Stomach (tissue), 19 donors: ENCODE data around the gene KRTAP5-9. TPM values are rescaled to one million over a fixed set of nuclear protein-coding genes. Genes with fewer than 3 reads are reported as not detected.

Source experiments
- DNase-seq, 2 donors: peaks; one replicate each; pipeline versions ENCODE4 v3.0.0 to v3.0.0-alpha.2; 2013 to 2019
- H3K27ac ChIP-seq, 5 donors: fragments of 200-600 bp in 4 of 5; sonication (generic) in 4 of 5; one replicate each; pipeline ENCODE4 v1.5.1; 2013 to 2019; ENCODE audit warnings: mild to moderate bottlenecking in 1 of 5, moderate library complexity in 1 of 5
- H3K27me3 ChIP-seq, 3 donors: fragments of 200-600 bp; sonication (generic); one replicate each; pipeline ENCODE4 v1.5.1; 2017 to 2019; ENCODE audit warnings: mixed run types in 1 of 3
- H3K36me3 ChIP-seq, 4 donors: fragments of 200-600 bp; sonication (generic); 1 replicate in 3 of 4; 2 replicates in 1 of 4; pipeline ENCODE4 v1.5.1; 2016 to 2019
- H3K4me1 ChIP-seq, 4 donors: fragments of 200-600 bp; sonication (generic); one replicate each; pipeline ENCODE4 v1.5.1; 2016 to 2019
- H3K4me3 ChIP-seq, 4 donors: fragments of 200-600 bp; sonication (generic) in 3 of 4; one replicate each; pipeline ENCODE4 v1.5.1; 2016 to 2019; ENCODE audit warnings: mild to moderate bottlenecking in 1 of 4
- H3K9me3 ChIP-seq, 4 donors: fragments of 200-600 bp; sonication (generic); one replicate each; pipeline ENCODE4 v1.5.1; 2016 to 2019
- EP300 ChIP-seq: sonication (generic); formaldehyde crosslinking; IDR thresholded peaks from one replicate; pipeline ENCODE4 v1.6.1; 2017; ENCODE audit warnings: antibody characterized with exemption
- POLR2A ChIP-seq, 4 donors: fragments of 450-650 bp; IDR thresholded peaks; one replicate each; pipeline ENCODE4 v1.6.1; 2016; ENCODE audit warnings: antibody characterized with exemption in 4 of 4, control low read depth in 2 of 4, mild to moderate bottlenecking in 1 of 4, moderate library complexity in 1 of 4
- POLR2AphosphoS5 ChIP-seq, 3 donors: sonication (generic); formaldehyde crosslinking; IDR thresholded peaks; one replicate each; pipeline ENCODE4 v1.6.1; 2016; ENCODE audit warnings: antibody characterized with exemption in 3 of 3
- WGBS, 5 donors: extraction: QIAGEN DNeasy Blood & Tissue Kit in 3 of 5; methylation state at CpG; one replicate each; pipeline versions ENCODE4 v1.1.5 to v1.1.7; 2013 to 2018; 5-methylcytosine and 5-hydroxymethylcytosine counted together
- intact Hi-C: fragments of 100-400 bp; cut with DNase I; formaldehyde crosslinking; loops from one replicate; pipeline ENCODE4 v1.15.1; 2023; ENCODE audit warnings: low total_unique reads
- long read RNA-seq, 10 donors: transcript quantifications; one replicate each; lab custom pipeline, GENCODE V29; 2026
- polyA plus RNA-seq, 3 donors: library from polyadenylated mRNA; stranded (reverse); fragments of 200-250 nt; gene quantifications; one replicate each; pipeline ENCODE4 v1.2.3, GENCODE V29; 2013
- total RNA-seq, 5 donors: library from RNA; depleted of rRNA; stranded (reverse); fragments of >200 nt; gene quantifications; one replicate each; pipeline versions ENCODE4 v1.1.0 to v1.2.3, GENCODE V29; 2014 to 2016
- TF ChIP-seq, protein P1 (sequence below), 7 experiments: fragments of 450-650 bp in 4 of 7; fragments of 200-600 bp in 3 of 7; sonication (generic) in 3 of 7; IDR thresholded peaks; one replicate each; pipeline ENCODE4 v1.5.1; 2016 to 2019; ENCODE audit warnings: antibody characterized with exemption in 7 of 7, control low read depth in 2 of 7, mild to moderate bottlenecking in 1 of 7
- donor health status: healthy with polysubstance abuse.
- donor health status: Bipolar disorder and iron deficiency.
- donor health status: healthy.

The KRTAP5-9 gene, protein sequence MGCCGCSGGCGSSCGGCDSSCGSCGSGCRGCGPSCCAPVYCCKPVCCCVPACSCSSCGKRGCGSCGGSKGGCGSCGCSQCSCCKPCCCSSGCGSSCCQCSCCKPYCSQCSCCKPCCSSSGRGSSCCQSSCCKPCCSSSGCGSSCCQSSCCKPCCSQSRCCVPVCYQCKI
- total RNA-seq (not detected), polyA plus RNA-seq (under 1 TPM in 1 of 3 donors, not detected in 2; 0.55 TPM)
- long read RNA-seq, donor 1 = 0 reads
- long read RNA-seq, donor 2 = 0 reads
- long read RNA-seq, donor 3 = 0 reads
- long read RNA-seq, donor 4 = 0 reads
- long read RNA-seq, donor 5 = 0 reads
- long read RNA-seq, donor 6 = 0 reads
- long read RNA-seq, donor 7 = 0 reads
- long read RNA-seq, donor 8 = 0 reads
- long read RNA-seq, donor 9 = 0 reads
- long read RNA-seq, donor 10 = 0 reads

DNA sequence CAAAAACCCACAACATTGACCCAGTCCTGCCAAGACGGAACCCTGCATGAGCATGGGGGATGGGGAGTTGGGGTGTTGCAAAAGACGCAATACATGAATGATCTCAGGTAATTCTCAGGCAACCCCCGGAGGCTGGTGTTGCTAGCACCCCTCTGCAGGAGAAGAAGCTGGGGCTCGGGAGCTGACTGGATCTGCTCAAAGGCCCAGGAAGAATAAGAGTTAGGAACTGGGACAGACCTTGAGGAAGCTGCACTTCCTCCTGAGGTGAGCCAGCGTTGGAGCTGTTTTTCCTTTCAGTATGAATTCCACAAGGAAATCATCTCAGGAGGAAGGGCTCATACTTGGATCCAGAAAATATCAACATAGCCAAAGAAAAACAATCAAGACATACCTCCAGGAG is at the start of gene KRTAP5-9:
KRTAP5-9 (plus strand) TSS at position 301 of the 400 bp plus-strand sequence. CDS start 238 bp downstream, outside the sequence.
- intact Hi-C loops = no loop called here
- no peak within 1 kb of the TSS for H3K27ac ChIP-seq
- no peak for DNase-seq
- no peaks in the 10 kb centered on the region for H3K36me3 ChIP-seq
- H3K9me3 ChIP-seq = no peaks in the 10 kb centered on the region
- TF ChIP-seq, protein P1, sequence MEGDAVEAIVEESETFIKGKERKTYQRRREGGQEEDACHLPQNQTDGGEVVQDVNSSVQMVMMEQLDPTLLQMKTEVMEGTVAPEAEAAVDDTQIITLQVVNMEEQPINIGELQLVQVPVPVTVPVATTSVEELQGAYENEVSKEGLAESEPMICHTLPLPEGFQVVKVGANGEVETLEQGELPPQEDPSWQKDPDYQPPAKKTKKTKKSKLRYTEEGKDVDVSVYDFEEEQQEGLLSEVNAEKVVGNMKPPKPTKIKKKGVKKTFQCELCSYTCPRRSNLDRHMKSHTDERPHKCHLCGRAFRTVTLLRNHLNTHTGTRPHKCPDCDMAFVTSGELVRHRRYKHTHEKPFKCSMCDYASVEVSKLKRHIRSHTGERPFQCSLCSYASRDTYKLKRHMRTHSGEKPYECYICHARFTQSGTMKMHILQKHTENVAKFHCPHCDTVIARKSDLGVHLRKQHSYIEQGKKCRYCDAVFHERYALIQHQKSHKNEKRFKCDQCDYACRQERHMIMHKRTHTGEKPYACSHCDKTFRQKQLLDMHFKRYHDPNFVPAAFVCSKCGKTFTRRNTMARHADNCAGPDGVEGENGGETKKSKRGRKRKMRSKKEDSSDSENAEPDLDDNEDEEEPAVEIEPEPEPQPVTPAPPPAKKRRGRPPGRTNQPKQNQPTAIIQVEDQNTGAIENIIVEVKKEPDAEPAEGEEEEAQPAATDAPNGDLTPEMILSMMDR (IDR thresholded peaks at IDR 0.05) = no peak
- no peak for TF ChIP-seq POLR2A (IDR thresholded peaks at IDR 0.05)
- no peak for TF ChIP-seq POLR2AphosphoS5 (IDR thresholded peaks at IDR 0.05)
- no peak for TF ChIP-seq EP300
- no peaks in the 10 kb centered on the region for H3K4me1 ChIP-seq
- H3K27me3 ChIP-seq = peaks cover 0 to 10% (median 8%) of the 10 kb centered on the region in 3 donors
- 73 to 82% (median 77%) methylated on average over 5 of the region's 5 CpGs for WGBS, 5 donors
- no peak within 1 kb of the TSS for H3K4me3 ChIP-seq

DNA sequence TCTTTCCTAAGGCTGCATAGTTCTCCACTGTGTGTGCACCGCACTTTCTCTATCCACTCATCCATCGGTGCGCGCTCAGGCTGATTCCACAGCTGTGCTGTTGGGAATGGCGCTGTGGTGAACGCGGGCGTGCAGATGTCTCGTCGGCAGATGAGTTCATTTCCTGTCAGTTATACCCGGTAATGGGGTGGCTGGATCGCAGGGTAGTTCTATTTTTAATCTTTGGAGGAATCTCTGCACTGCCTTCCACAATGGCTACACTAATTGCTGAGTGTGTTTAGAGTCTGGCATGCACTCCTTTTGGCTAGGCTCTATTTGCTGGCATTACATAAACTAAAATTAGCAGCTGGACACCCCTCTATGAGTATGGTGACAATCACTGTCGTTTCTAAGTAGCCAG is 49.1 kb upstream of the KRTAP5-9 start:
- H3K4me3 ChIP-seq = no peak overlapping the region
- intact Hi-C loops = no loop called here
- no peaks in the 10 kb centered on the region for H3K27me3 ChIP-seq
- H3K27ac ChIP-seq = no peak overlapping the region
- no peaks in the 10 kb centered on the region for H3K9me3 ChIP-seq
- TF ChIP-seq POLR2AphosphoS5 (IDR thresholded peaks at IDR 0.05) = no peak
- TF ChIP-seq, protein P1 (IDR thresholded peaks at IDR 0.05) = no peak
- no peak for TF ChIP-seq POLR2A (IDR thresholded peaks at IDR 0.05)
- no peak for TF ChIP-seq EP300
- H3K36me3 ChIP-seq = peaks cover 55 to 97% (median 95%) of the 10 kb centered on the region in 4 donors
- 79 to 89% (median 82%) methylated on average over 13 of the region's 13 CpGs for WGBS, 5 donors
- H3K4me1 ChIP-seq = peaks cover 0 to 4% (median 0%) of the 10 kb centered on the region in 4 donors
- DNase-seq = peak in 1 of 2 donors; percentile 14

DNA sequence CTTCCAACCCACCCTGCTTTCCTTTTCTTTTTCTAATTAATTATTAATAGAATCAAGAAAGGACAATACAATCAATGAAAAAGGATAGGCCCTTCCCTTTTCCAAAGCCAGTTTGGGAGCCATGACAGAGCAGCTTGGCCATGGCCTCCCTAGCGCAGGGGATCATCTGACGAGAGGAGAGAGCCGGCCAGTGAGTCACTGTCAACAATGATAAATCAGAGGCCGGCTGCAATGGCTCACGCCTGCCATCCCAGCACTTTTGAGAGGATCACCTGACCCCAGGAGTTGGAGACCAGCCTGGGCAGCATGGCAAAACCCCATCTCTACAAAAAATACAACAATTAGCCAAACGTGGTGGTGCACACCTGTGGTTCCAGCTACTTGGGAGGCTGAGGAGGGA is 48.7 kb upstream of the KRTAP5-9 start:
- intact Hi-C loops = no loop called here
- peak in 1 of 2 donors; percentile 22 for DNase-seq
- H3K36me3 ChIP-seq = peaks cover 55 to 97% (median 95%) of the 10 kb centered on the region in 4 donors

DNA sequence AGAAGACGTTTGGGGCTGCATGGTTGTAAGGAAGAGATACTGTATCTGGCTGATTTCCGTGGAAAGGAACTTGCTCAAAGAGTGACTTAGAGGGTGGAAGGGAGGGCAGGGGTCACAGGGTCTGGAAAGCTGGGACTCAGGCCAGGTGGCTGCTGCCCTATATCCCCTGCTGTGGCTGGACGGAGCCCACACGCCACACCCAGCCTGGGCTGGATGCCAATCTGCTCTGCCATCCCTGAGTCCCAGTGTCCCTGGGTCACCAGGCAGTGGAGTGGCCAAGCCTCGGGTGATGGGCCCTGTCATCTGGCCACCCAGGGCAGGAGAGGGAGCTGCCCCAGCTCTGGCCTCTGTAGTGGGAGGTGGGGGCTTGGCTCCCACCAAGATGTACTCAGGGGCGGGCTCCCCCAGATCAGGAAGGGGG is 47.6 kb upstream of the KRTAP5-9 start:
- no peaks in the 10 kb centered on the region for H3K9me3 ChIP-seq
- H3K4me3 ChIP-seq = no peak overlapping the region
- TF ChIP-seq, protein P1 (IDR thresholded peaks at IDR 0.05) = no peak
- TF ChIP-seq POLR2A (IDR thresholded peaks at IDR 0.05) (no peak), EP300 (no peak), POLR2AphosphoS5 (IDR thresholded peaks at IDR 0.05) (no peak)
- 36 to 62% (median 43%) methylated on average over 4 to 6 of the region's 6 CpGs for WGBS, 5 donors
- H3K27me3 ChIP-seq = no peaks in the 10 kb centered on the region
- DNase-seq = peak; percentile 20 to 30
- H3K27ac ChIP-seq = no peak overlapping the region
- intact Hi-C loops = no loop called here
- H3K4me1 ChIP-seq = peaks cover 0 to 4% (median 0%) of the 10 kb centered on the region in 4 donors
- H3K36me3 ChIP-seq = peaks cover 51 to 96% (median 91%) of the 10 kb centered on the region in 4 donors

More for the DNA sequence above, 48.7 kb upstream of the KRTAP5-9 start:
- peaks cover 0 to 4% (median 0%) of the 10 kb centered on the region in 4 donors for H3K4me1 ChIP-seq
- H3K4me3 ChIP-seq = no peak overlapping the region
- 87 to 93% (median 89%) methylated on average over 6 of the region's 6 CpGs for WGBS, 5 donors
- no peaks in the 10 kb centered on the region for H3K9me3 ChIP-seq
- TF ChIP-seq, protein P1 (IDR thresholded peaks at IDR 0.05) = no peak
- TF ChIP-seq POLR2AphosphoS5 (IDR thresholded peaks at IDR 0.05) = no peak
- no peak for TF ChIP-seq POLR2A (IDR thresholded peaks at IDR 0.05)
- no peak for TF ChIP-seq EP300
- H3K27ac ChIP-seq = no peak overlapping the region
- no peaks in the 10 kb centered on the region for H3K27me3 ChIP-seq
